Measurements from ENCODE around the gene ZNF350. TPM values are rescaled to one million over a fixed set of nuclear protein-coding genes. Genes with fewer than 3 reads are reported as not detected.
"Not testable (repeated sequence)": the region's sequence is repeated elsewhere in the genome, so short reads cannot be mapped to it uniquely, and the experiment has no call there.

The ZNF350 gene
- polyA plus RNA-seq, 1 of the 3 experiments (the other 2 are of a cell fraction), result 3.4 TPM

DNA sequence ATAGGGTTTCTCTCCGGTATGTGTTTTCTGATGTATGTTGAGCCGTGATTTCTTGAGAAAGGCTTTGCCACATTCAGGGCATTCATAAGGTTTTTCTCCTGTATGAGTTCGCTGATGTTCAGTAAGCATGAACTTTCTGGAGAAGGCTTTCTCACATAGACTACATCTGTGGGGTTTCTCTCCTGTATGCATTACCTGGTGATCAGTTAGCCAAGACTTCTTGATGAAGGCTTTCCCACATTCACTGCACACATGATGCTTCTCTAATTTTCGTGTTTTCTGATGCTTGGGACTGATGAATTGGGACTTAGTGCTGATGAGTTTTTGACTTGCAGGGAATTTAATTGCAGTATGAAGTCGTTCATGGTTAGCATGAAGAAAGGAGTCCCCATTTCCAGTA lies 21.1 kb downstream of the ZNF350 start (continued):
- no peak for TF ChIP-seq RFX5 (IDR thresholded peaks at IDR 0.05; ENCODE audit: low read length)
- TF ChIP-seq, protein P1, sequence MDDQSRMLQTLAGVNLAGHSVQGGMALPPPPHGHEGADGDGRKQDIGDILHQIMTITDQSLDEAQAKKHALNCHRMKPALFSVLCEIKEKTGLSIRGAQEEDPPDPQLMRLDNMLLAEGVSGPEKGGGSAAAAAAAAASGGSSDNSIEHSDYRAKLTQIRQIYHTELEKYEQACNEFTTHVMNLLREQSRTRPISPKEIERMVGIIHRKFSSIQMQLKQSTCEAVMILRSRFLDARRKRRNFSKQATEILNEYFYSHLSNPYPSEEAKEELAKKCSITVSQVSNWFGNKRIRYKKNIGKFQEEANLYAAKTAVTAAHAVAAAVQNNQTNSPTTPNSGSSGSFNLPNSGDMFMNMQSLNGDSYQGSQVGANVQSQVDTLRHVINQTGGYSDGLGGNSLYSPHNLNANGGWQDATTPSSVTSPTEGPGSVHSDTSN (IDR thresholded peaks at IDR 0.05), result no peak

DNA sequence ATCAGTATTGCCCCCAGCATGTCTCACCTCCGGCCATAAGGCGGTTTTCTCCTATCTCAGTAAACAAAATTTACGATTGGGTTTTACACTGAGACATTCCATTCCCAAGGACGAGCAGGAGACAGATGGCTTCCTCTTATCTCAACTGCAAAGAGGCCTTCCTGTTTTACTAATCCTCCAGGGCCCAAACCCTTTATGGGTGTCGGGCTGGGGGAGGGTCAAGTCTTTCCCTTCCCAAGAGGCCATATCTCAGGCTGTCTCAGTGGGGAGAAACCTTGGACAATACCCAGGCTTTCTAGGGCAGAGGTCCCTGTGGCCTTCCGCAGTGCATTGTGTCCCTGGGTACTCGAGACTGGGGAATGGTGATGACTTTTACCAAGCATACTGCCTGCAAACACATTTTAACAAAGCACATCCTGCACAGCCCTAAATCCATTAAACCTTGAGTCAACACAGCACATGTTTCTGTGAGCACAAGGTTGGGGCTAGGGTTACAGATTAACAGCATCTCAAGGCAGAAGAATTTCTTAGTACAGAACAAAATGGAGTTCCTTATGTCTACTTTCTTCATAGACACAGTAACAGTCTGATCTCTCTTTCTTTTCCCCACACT lies 25.9 kb downstream of the ZNF350 start:
- CTCF ChIA-PET, result not testable (repeated sequence)

DNA sequence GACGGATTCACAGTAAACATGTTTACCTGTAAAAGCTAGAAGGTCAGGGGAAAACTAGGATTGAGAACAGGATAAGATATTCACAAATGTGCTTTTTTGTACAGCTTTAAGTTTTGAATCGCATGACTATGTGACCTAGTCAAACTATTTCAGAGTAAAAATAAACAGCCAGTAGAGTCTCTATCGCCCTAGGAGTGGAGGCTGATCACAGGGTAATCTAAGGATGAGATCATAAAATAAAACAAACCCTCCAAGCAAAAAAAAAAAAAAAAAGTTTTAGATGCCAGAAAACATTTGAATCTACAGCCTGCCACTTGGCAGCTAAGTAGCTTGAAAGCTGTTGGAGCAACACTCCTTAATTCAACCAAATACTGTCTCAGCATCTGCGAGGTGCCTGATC lies 26.8 kb downstream of the ZNF350 start:
- CTCF ChIA-PET, result no interaction called here
- Histone ChIP-seq H3K4me2 (no peak overlapping the region), H3K9me3 (no peaks in the 10 kb centered on the region; the same call in 1 of the 2 replicates), H2AFZ (ENCODE audit: low read depth) (no peak overlapping the region), H3K36me3 (replicated peaks in 1 of 2; ENCODE audit: control insufficient read depth in 1 of 2, insufficient read depth in 2 of 2, low read length in 1 of 2) (peaks cover 4 to 16% of the 10 kb centered on the region in 2 experiments), H3K4me3 (ENCODE audit: low read depth in 2 of 2, low read length in 1 of 2) (no peak overlapping the region), H4K20me1 (ENCODE audit: insufficient read depth) (no peaks in the 10 kb centered on the region), H3K4me1 (ENCODE audit: control insufficient read depth in 1 of 2, insufficient read depth in 2 of 2, low read depth in 1 of 2, low read length in 1 of 2) (no peaks in the 10 kb centered on the region), H3K79me2 (ENCODE audit: insufficient read depth) (no peaks in the 10 kb centered on the region), H3K27me3 (ENCODE audit: insufficient read depth) (no peaks in the 10 kb centered on the region), H3K9me2 (no peaks in the 10 kb centered on the region), H3K9ac (no peak overlapping the region), H3K27ac (ENCODE audit: low read depth in 2 of 2, low read length in 1 of 2) (no peak overlapping the region), H3F3A (replicated peaks; ENCODE audit: insufficient read depth) (no peaks in the 10 kb centered on the region)
- no peak for TF ChIP-seq RFX5 (IDR thresholded peaks at IDR 0.05; ENCODE audit: low read length)
- TF ChIP-seq, protein P2, sequence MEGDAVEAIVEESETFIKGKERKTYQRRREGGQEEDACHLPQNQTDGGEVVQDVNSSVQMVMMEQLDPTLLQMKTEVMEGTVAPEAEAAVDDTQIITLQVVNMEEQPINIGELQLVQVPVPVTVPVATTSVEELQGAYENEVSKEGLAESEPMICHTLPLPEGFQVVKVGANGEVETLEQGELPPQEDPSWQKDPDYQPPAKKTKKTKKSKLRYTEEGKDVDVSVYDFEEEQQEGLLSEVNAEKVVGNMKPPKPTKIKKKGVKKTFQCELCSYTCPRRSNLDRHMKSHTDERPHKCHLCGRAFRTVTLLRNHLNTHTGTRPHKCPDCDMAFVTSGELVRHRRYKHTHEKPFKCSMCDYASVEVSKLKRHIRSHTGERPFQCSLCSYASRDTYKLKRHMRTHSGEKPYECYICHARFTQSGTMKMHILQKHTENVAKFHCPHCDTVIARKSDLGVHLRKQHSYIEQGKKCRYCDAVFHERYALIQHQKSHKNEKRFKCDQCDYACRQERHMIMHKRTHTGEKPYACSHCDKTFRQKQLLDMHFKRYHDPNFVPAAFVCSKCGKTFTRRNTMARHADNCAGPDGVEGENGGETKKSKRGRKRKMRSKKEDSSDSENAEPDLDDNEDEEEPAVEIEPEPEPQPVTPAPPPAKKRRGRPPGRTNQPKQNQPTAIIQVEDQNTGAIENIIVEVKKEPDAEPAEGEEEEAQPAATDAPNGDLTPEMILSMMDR (IDR thresholded peaks at IDR 0.05), result no peak
- TF ChIP-seq, protein P3, sequence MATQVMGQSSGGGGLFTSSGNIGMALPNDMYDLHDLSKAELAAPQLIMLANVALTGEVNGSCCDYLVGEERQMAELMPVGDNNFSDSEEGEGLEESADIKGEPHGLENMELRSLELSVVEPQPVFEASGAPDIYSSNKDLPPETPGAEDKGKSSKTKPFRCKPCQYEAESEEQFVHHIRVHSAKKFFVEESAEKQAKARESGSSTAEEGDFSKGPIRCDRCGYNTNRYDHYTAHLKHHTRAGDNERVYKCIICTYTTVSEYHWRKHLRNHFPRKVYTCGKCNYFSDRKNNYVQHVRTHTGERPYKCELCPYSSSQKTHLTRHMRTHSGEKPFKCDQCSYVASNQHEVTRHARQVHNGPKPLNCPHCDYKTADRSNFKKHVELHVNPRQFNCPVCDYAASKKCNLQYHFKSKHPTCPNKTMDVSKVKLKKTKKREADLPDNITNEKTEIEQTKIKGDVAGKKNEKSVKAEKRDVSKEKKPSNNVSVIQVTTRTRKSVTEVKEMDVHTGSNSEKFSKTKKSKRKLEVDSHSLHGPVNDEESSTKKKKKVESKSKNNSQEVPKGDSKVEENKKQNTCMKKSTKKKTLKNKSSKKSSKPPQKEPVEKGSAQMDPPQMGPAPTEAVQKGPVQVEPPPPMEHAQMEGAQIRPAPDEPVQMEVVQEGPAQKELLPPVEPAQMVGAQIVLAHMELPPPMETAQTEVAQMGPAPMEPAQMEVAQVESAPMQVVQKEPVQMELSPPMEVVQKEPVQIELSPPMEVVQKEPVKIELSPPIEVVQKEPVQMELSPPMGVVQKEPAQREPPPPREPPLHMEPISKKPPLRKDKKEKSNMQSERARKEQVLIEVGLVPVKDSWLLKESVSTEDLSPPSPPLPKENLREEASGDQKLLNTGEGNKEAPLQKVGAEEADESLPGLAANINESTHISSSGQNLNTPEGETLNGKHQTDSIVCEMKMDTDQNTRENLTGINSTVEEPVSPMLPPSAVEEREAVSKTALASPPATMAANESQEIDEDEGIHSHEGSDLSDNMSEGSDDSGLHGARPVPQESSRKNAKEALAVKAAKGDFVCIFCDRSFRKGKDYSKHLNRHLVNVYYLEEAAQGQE (IDR thresholded peaks at IDR 0.05; ENCODE audit: low read depth, low read length), result no peak
- TF ChIP-seq, protein P4, sequence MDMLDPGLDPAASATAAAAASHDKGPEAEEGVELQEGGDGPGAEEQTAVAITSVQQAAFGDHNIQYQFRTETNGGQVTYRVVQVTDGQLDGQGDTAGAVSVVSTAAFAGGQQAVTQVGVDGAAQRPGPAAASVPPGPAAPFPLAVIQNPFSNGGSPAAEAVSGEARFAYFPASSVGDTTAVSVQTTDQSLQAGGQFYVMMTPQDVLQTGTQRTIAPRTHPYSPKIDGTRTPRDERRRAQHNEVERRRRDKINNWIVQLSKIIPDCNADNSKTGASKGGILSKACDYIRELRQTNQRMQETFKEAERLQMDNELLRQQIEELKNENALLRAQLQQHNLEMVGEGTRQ (IDR thresholded peaks at IDR 0.05; ENCODE audit: borderline replicate concordance, low read depth, low read length), result no peak
- POLR2A ChIA-PET, result no interaction called here
- DNase-seq, result no peak
- WGBS (ENCODE audit: low lambda C conversion rate), result 69% methylated on average over 4 of the region's 4 CpGs

More for the DNA sequence above, 25.9 kb downstream of the ZNF350 start:
- H3K4me2 ChIP-seq; H3K9me3 ChIP-seq; H3K4me3 ChIP-seq (ENCODE audit: low read depth in 2 of 2, low read length in 1 of 2); H3K4me1 ChIP-seq (ENCODE audit: control insufficient read depth in 1 of 2, insufficient read depth in 2 of 2, low read depth in 1 of 2, low read length in 1 of 2); POLR2A ChIA-PET; H2AFZ ChIP-seq (ENCODE audit: low read depth); H3F3A ChIP-seq (replicated peaks; ENCODE audit: insufficient read depth); H3K9me2 ChIP-seq; DNase-seq; H3K79me2 ChIP-seq (ENCODE audit: insufficient read depth); H3K27me3 ChIP-seq (ENCODE audit: insufficient read depth); H3K9ac ChIP-seq; H3K27ac ChIP-seq (ENCODE audit: low read depth in 2 of 2, low read length in 1 of 2); H4K20me1 ChIP-seq (ENCODE audit: insufficient read depth): not testable (repeated sequence)
- peaks cover 13 to 25% of the 10 kb centered on the region in 2 experiments for H3K36me3 ChIP-seq (replicated peaks in 1 of 2; ENCODE audit: control insufficient read depth in 1 of 2, insufficient read depth in 2 of 2, low read length in 1 of 2)
- WGBS (ENCODE audit: low lambda C conversion rate), result 61% methylated on average over 7 of the region's 7 CpGs

GRCh38 chr19:51957846-51958245 lies 28.8 kb downstream of the ZNF350 start:
- H3K79me2 ChIP-seq (ENCODE audit: insufficient read depth); H4K20me1 ChIP-seq (ENCODE audit: insufficient read depth); H3K4me3 ChIP-seq (ENCODE audit: low read depth in 2 of 2, low read length in 1 of 2); H3K9me2 ChIP-seq; H2AFZ ChIP-seq (ENCODE audit: low read depth); H3F3A ChIP-seq (replicated peaks; ENCODE audit: insufficient read depth); DNase-seq; H3K27ac ChIP-seq (ENCODE audit: low read depth in 2 of 2, low read length in 1 of 2); POLR2A ChIA-PET; H3K4me2 ChIP-seq; H3K27me3 ChIP-seq (ENCODE audit: insufficient read depth); H3K9me3 ChIP-seq; H3K36me3 ChIP-seq (replicated peaks in 1 of 2; ENCODE audit: control insufficient read depth in 1 of 2, insufficient read depth in 2 of 2, low read length in 1 of 2); CTCF ChIA-PET; H3K4me1 ChIP-seq (ENCODE audit: control insufficient read depth in 1 of 2, insufficient read depth in 2 of 2, low read depth in 1 of 2, low read length in 1 of 2); H3K9ac ChIP-seq: not testable (repeated sequence)
- 44% methylated on average over 4 of the region's 4 CpGs for WGBS (ENCODE audit: low lambda C conversion rate)
